ENCODE results near the gene SYN1.
"Not testable (repeated sequence)": the region's sequence is repeated elsewhere in the genome, so short reads cannot be mapped to it uniquely, and the experiment has no call there.

SYN1 gene

GRCh38 chrX:47619486-47620302 lies at the start of gene SYN1:
Gene SYN1 (minus strand): TSS chrX:47619857. CDS start chrX:47619728, 129 bp downstream.
- DNase-seq, result peak; percentile 90

- not testable (repeated sequence) for DNase-seq
Observed at GRCh38 chrX:47665797-47666196, 46.1 kb upstream of the SYN1 start.

- DNase-seq, result no peak
Observed at GRCh38 chrX:47664737-47665136, 45.1 kb upstream of the SYN1 start.

GRCh38 chrX:47662144-47662657 lies 42.5 kb upstream of the SYN1 start:
- no peak for DNase-seq

- DNase-seq, result no peak
Observed at GRCh38 chrX:47661539-47661938, 41.9 kb upstream of the SYN1 start.

- no peak for DNase-seq
Observed at GRCh38 chrX:47659421-47659726, 39.7 kb upstream of the SYN1 start.

- DNase-seq, result peak; percentile 93
Observed at GRCh38 chrX:47658684-47659420, 39.2 kb upstream of the SYN1 start, which contains the start of gene UXT. Gene UXT (minus strand): TSS chrX:47659180. CDS start chrX:47658927, 253 bp downstream.

- DNase-seq, result no peak
Observed at GRCh38 chrX:47658301-47658683, 38.6 kb upstream of the SYN1 start.

- DNase-seq, result no peak
Observed at GRCh38 chrX:47651043-47651905, 31.6 kb upstream of the SYN1 start.

GRCh38 chrX:47650164-47651042 lies 30.7 kb upstream of the SYN1 start, which contains the start of gene ELK1:
Gene ELK1 (minus strand): TSS chrX:47650563. CDS start chrX:47641441, 9,122 bp downstream.
- DNase-seq, result peak; percentile 91

GRCh38 chrX:47649781-47650163 lies 30.1 kb upstream of the SYN1 start:
- DNase-seq, result no peak

- no peak for DNase-seq
Observed at GRCh38 chrX:47649271-47649670, 29.6 kb upstream of the SYN1 start.

- no peak for DNase-seq
Observed at GRCh38 chrX:47648376-47648775, 28.7 kb upstream of the SYN1 start.

GRCh38 chrX:47646636-47647035 lies 27.0 kb upstream of the SYN1 start:
- no peak for DNase-seq

- DNase-seq, result no peak
Observed at GRCh38 chrX:47645530-47645929, 25.9 kb upstream of the SYN1 start.

- DNase-seq, result peak; percentile 12
Observed at GRCh38 chrX:47644557-47645091, 25.0 kb upstream of the SYN1 start.

GRCh38 chrX:47643926-47644325 lies 24.3 kb upstream of the SYN1 start:
- DNase-seq, result no peak

GRCh38 chrX:47638816-47639215 lies 19.2 kb upstream of the SYN1 start:
- DNase-seq, result no peak

- DNase-seq, result peak; percentile 71
Observed at GRCh38 chrX:47637546-47638195, 18.0 kb upstream of the SYN1 start.

GRCh38 chrX:47634871-47635575 lies 15.4 kb upstream of the SYN1 start:
- DNase-seq, result no peak
